Measurements from ENCODE around the gene LUM. TPM values are rescaled to one million over a fixed set of nuclear protein-coding genes. Genes with fewer than 3 reads are reported as not detected.

Gene LUM
- total RNA-seq, 1 experiment from 2014 or later = 0.23 TPM

DNA sequence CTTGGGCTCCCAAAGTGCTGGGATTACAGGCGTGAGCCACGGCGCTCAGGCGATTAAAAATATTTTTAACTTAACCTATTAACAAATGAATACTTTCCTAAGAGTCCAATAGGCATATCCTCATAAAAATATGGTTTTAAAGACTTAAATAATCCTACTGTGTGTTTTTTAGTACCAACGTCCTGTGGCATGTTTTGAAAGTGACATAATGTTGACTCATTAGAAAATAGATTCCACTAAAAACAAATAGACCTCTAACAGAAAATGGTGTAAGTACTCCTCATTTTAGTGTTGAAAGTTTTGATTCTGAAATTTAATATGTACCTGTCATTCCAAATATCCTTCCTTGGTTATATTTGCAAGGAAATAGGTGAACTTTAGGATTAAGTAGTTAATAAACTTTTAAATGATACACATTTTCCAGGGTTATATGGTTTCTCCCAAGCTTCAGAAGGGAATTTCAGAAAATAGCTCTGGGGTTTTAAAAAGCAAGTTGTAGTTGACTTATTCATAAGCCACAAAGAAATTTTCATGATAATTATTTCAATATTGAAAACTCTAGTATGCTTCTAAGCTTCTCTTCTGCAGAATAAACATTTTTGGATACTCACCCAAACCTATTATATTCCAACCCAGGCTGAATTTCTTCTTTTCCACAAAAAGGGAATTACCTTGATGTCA lies 12.1 kb upstream of the LUM start:
- CTCF ChIA-PET = no interaction called here
- POLR2A ChIA-PET = no interaction called here
- H3K4me1 ChIP-seq (ENCODE audit: control insufficient read depth, insufficient read depth, low read length) = no peaks in the 10 kb centered on the region
- H3K36me3 ChIP-seq (ENCODE audit: control insufficient read depth, insufficient read depth, low read length) = no peaks in the 10 kb centered on the region
- no peaks in the 10 kb centered on the region for H3K27me3 ChIP-seq (ENCODE audit: control insufficient read depth, insufficient read depth, low read length)
- H3K9me3 ChIP-seq (ENCODE audit: control insufficient read depth, insufficient read depth, low read depth, low read length) = no peaks in the 10 kb centered on the region
- no peak for TF ChIP-seq REST (IDR thresholded peaks at IDR 0.05; ENCODE audit: insufficient read depth in 1 of 2, low read depth in 2 of 2, low read length in 1 of 2)
- TF ChIP-seq, protein P1, sequence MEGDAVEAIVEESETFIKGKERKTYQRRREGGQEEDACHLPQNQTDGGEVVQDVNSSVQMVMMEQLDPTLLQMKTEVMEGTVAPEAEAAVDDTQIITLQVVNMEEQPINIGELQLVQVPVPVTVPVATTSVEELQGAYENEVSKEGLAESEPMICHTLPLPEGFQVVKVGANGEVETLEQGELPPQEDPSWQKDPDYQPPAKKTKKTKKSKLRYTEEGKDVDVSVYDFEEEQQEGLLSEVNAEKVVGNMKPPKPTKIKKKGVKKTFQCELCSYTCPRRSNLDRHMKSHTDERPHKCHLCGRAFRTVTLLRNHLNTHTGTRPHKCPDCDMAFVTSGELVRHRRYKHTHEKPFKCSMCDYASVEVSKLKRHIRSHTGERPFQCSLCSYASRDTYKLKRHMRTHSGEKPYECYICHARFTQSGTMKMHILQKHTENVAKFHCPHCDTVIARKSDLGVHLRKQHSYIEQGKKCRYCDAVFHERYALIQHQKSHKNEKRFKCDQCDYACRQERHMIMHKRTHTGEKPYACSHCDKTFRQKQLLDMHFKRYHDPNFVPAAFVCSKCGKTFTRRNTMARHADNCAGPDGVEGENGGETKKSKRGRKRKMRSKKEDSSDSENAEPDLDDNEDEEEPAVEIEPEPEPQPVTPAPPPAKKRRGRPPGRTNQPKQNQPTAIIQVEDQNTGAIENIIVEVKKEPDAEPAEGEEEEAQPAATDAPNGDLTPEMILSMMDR (IDR thresholded peaks at IDR 0.05) = no peak
- no peak for TF ChIP-seq POLR2AphosphoS5 (IDR thresholded peaks at IDR 0.05; ENCODE audit: low read depth, low read length)
- no peak for TF ChIP-seq SIN3A (IDR thresholded peaks at IDR 0.05; ENCODE audit: borderline replicate concordance, insufficient read depth, low read depth, low read length)
- no peak overlapping the region for H3K4me3 ChIP-seq (ENCODE audit: low read depth in 2 of 2, low read length in 2 of 2)
- ATAC-seq (no peak), DNase-seq (ENCODE audit: low read depth, low spot score) (no peak)
- intact Hi-C loops (cut with micrococcal nuclease; ENCODE audit: unreplicated experiment) (no loop called here), in situ Hi-C loops (cut with HindIII; ENCODE audit: low pct_unique_long_range_greater_than_20kb, low sequenced_read_pairs) (no loop called here)
- H3K27ac ChIP-seq (ENCODE audit: low read length) = no peak overlapping the region
- BruUV-seq (replicated peaks) = no TSS peak

DNA sequence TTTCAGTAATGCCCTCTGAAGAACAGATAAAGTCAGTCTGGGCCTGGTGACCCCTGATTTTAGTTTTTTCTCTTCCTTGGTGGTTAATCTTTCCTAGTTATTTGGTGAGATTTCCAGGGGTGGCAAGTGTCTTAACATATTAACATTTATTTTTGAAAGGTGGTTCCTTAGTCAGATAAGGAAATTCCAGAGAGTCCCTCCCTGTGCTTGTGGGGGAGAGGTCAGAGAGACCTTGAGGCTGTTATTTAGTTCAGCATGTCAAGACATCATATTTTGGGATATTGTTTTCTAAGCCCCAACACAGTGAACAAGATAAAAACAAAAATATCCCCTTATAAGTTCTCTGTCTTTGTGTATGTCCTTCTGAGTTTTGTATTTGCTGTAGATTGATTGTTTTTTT lies 9.5 kb upstream of the LUM start:
- Histone ChIP-seq H3K4me3 (ENCODE audit: low read depth in 2 of 2, low read length in 2 of 2) (no peak overlapping the region), H3K9me3 (ENCODE audit: control insufficient read depth, insufficient read depth, low read depth, low read length) (no peaks in the 10 kb centered on the region), H3K36me3 (ENCODE audit: control insufficient read depth, insufficient read depth, low read length) (no peaks in the 10 kb centered on the region), H3K4me1 (ENCODE audit: control insufficient read depth, insufficient read depth, low read length) (no peaks in the 10 kb centered on the region), H3K27me3 (ENCODE audit: control insufficient read depth, insufficient read depth, low read length) (no peaks in the 10 kb centered on the region), H3K27ac (ENCODE audit: low read length) (no peak overlapping the region)
- BruUV-seq (replicated peaks) = no TSS peak
- TF ChIP-seq SIN3A (IDR thresholded peaks at IDR 0.05; ENCODE audit: borderline replicate concordance, insufficient read depth, low read depth, low read length) (no peak), TCF7L2 (IDR thresholded peaks at IDR 0.05; ENCODE audit: low read depth, low read length) (no peak), POLR2AphosphoS5 (IDR thresholded peaks at IDR 0.05; ENCODE audit: low read depth, low read length) (no peak), REST (IDR thresholded peaks at IDR 0.05; ENCODE audit: insufficient read depth in 1 of 2, low read depth in 2 of 2, low read length in 1 of 2) (no peak)
- TF ChIP-seq, protein P1 (IDR thresholded peaks at IDR 0.05) = no peak
- in situ Hi-C loops (cut with HindIII; ENCODE audit: low pct_unique_long_range_greater_than_20kb, low sequenced_read_pairs) (no loop called here), intact Hi-C loops (cut with micrococcal nuclease; ENCODE audit: unreplicated experiment) (no loop called here)
- POLR2A ChIA-PET = no interaction called here
- no peak for ATAC-seq
- DNase-seq (ENCODE audit: low read depth, low spot score) = no peak
- CTCF ChIA-PET = no interaction called here

Measured in Panc1 (cell line).